GM19099 (cell line): ENCODE measurements around the gene NRXN3.

ENCODE experiments used
- POLR2A ChIP-seq: IDR thresholded peaks from 3 replicates; pipeline ENCODE4 v1.6.1; 2011; ENCODE audit warnings: low read depth; ENCODE audit not compliant: insufficient read length; ENCODE audit errors: extremely low read depth

Gene NRXN3

GRCh38 chr14:78788467-78789360, 618.5 kb downstream of the NRXN3 start:
- no peak for TF ChIP-seq POLR2A

- TF ChIP-seq POLR2A: no peak
Measured at GRCh38 chr14:78790271-78790670, 620.1 kb downstream of the NRXN3 start.

DNA sequence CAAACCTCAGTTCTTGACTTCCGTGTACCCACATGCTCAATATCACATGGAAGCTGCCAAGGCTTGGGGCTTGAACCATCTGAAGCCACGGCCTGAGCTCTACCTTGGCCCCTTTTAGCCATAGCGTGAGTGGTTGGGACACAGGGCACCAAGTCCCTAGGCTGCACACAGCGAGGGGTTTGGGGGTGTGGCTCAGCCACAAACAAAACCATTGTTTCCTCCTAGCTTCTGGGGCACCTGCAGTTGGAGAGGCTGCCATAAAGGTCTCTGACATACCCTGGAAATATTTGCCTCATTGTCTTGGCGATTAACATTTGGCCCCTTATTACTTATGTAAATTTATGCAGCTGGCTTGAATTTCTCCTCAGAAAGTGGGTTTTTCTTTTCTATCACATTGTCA, 628.6 kb downstream of the NRXN3 start:
- no peak for TF ChIP-seq POLR2A

DNA sequence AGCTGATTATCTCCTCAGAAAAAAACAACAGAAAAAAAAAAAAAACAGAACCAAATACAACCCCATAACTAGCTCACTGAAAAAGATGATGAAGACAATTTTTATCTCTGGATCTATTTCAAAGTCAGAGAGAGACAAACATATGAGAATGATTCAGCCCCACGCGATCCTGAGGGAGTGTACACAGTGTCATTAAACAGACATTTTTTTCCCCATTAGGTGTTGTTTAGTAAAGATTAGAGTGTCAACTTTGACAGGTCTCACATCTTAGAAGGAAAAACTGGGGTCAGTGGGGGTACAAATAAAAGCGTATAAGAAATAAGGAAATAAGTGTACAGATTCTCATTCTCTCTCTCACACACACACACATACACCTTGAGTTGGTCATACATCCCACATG, 635.4 kb downstream of the NRXN3 start:
- no peak for TF ChIP-seq POLR2A

DNA sequence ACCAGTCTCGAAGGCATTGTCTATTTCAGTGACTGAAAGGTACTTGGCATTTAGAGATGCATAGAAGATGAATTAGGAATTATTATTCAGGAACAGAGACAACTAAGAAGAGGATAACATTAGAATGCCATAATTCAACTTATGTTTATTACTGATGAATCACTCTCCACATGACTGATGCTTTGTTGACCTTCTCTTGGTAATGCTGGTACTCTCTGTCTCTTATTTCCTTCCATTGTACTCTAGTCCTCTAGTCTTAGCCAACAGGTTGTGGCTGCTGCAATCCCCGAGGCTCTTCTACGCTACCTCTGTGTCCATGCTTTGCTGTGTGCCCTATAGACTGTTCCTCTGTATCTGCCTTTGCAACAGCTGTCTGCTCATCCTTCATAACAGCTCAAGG, 652.9 kb downstream of the NRXN3 start:
- no peak for TF ChIP-seq POLR2A

DNA sequence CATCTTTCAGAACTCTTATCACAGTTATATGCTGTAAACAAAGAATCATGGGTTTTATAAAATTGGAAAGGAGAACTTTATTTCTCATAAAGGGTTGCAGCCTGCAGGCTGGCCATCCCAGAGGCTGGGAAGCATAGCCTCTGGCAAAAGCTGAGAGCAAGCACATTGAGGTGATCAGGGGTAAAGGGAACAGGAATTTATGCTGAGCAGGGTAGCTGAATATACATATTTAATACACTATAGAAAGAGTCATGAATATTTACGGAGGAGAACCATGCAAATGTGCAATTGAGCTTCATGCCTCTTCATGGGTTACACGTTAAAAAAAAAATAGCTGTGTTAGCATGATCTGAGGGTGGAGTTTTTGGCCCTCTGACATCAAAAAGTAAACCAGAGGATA, 653.3 kb downstream of the NRXN3 start:
- no peak for TF ChIP-seq POLR2A

- TF ChIP-seq POLR2A: no peak
Measured at GRCh38 chr14:78829274-78829673, 659.1 kb downstream of the NRXN3 start.

GRCh38 chr14:78834766-78835451, 664.7 kb downstream of the NRXN3 start:
- TF ChIP-seq POLR2A: no peak

GRCh38 chr14:78835909-78836308, 665.7 kb downstream of the NRXN3 start:
- no peak for TF ChIP-seq POLR2A

GRCh38 chr14:78836777-78837176, 666.6 kb downstream of the NRXN3 start:
- no peak for TF ChIP-seq POLR2A

- TF ChIP-seq POLR2A: no peak
Measured at GRCh38 chr14:78838959-78839358, 668.8 kb downstream of the NRXN3 start.

DNA sequence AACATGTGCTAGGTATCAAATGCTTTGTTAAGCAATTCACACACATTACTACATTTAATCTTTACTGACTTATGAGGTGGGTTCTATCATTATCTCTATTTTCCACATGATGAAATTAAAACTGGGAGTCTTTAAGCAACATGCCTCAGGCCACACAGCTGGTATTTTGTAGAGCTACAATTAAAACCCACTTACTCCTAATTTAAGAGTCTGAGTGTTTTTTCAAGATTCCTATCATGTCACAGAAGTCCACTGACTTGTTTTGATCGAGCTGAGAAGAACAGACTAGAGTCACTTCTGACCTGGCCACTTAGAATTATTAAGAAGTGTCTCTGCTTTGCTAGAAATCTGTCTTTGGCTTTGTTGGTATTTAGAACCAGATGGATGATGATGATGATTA, 670.7 kb downstream of the NRXN3 start:
- no peak for TF ChIP-seq POLR2A

- TF ChIP-seq POLR2A: no peak
Measured at GRCh38 chr14:78847801-78848200, 677.6 kb downstream of the NRXN3 start.

DNA sequence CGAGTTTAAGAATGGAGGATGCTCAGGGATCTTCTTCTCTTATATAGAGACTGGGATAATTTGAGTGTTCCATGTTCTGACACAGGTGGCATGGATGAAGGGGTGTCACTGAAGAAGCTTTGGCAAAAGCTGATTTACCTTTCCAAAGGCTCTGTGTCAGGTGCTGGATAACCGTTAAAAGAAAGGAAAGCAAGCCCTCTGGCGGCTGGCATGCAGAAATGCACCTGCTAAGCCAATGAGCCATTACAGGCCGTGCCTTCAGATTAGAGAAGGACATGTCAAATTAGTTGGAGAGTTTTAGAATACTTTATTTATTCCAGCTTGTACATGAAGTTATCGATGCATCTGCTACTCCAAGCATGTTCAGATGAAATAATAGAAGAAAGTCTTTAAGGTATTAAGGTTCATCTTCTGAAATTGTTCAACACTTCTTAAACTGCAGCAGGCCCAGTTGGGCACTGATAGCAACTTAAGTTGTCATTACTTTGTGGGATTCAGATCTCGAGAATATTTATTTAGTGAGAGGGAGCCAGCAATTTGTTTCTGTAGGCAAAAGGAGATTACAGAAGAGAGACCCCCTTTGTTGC, 678.2 kb downstream of the NRXN3 start:
- TF ChIP-seq POLR2A: no peak

DNA sequence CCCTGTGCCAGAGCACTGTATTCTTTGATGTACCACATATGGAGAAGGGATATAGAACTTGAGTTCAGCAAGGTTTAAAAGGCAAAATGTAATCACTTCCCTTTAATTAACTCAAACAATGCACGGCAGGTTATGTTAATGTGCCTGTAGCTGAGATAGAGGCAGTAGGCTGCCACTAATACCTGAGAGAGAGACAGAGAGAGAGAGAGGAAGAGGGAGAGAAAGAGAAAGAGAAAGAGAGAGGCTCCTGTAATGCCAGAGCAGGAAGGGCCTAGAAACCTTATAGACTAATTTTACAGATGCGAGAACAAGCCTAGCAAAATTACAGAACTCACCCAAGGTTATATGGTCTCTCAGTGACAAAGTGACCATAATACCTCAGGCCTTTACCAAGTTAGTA, 679.8 kb downstream of the NRXN3 start:
- no peak for TF ChIP-seq POLR2A

DNA sequence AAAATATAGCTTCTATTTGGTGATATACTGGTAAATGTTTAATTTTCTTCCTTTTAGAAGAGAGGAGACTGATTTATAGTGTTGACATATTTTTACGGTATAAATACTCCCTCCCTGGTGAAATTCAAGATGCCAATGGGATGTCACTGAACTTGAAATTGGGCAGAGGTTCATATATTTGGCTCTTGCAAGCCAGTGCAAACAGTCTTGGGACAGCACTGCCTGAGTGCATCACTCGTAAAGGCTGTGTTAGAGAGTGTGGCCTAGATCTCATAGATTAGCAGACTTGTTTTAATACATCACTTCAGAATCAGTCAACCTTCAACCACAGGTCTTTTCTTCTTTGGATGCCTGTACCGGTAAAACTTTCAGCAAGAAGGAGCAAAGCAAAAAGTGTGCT, 681.0 kb downstream of the NRXN3 start:
- TF ChIP-seq POLR2A: no peak
